Body of pancreas (tissue), 4 donors: Measurements from ENCODE around the gene AK5.

Experiments
- CTCF ChIP-seq, 7 experiments: fragments of 450-650 bp in 4 of 7; fragments of 200-600 bp in 3 of 7; sonication (generic) in 3 of 7; IDR thresholded peaks; one replicate each; pipeline ENCODE4 v1.5.1; 2016 to 2019; ENCODE audit warnings: antibody characterized with exemption in 7 of 7
- POLR2A ChIP-seq, 3 donors: fragments of 450-650 bp; IDR thresholded peaks; one replicate each; pipeline ENCODE4 v1.6.1; 2016; ENCODE audit warnings: antibody characterized with exemption in 3 of 3, mild to moderate bottlenecking in 2 of 3

GRCh38 chr1:77371396-77371795 is 89.6 kb downstream of the AK5 start:
- no peak for TF ChIP-seq CTCF (IDR thresholded peaks at IDR 0.05)
- no peak for TF ChIP-seq POLR2A (IDR thresholded peaks at IDR 0.05)
